NCI-H748 treated with DMSO at 0.1 percent for 48 hours (cell line): ENCODE measurements around the gene TMTC2.

Source experiments
- DNase-seq: peaks from one replicate; lab custom pipeline; 2025; lab: John Stamatoyannopoulos, UW

TMTC2 gene

GRCh38 chr12:82682851-82683261, 3.9 kb upstream of the TMTC2 start:
- no peak for DNase-seq

DNA sequence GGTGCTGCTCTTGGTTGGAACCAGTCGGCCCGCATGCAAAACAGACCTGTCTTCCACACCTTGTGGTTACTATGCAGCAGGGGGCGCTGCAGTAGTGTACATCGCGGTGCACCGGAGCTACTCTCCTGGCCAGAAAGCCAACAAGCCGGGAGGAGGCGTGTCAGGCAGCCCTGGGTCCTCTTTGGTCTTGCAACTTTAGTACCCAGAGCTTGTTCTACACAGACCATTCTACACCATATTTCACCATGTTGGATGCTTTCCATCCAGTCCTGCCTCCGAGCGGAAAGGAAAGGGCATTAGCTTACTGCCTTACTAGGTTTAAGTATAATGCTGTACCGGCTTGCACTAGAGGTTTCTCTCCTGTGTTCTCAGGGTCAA, 927 bp upstream of the TMTC2 start:
- DNase-seq = peak; percentile 92

- peak; percentile 76 for DNase-seq
Observed at GRCh38 chr12:82687021-82688011, 610 bp downstream of the TMTC2 start.

- no peak for DNase-seq
Observed at GRCh38 chr12:82688035-82688501, 1.4 kb downstream of the TMTC2 start.

DNA sequence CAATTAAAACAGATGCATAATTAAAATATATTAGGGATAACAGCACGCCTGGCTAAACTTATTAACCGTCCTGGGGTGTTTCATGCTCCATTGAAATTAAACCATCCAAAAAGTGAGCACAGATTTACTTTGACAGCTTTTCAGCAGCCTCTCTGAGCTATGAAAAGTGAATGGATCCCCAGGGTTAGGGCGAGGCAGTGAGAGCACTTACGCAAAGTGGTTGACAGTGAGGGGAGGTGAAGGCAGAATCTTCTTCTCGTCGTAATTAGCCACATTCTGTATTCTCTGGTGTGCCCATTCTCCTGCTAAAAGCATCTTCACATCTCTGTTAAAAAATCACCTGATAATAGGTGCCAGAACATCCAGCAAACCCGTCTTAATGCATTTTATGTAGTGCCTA, 1.9 kb downstream of the TMTC2 start:
- no peak for DNase-seq

GRCh38 chr12:82690006-82690405, 3.3 kb downstream of the TMTC2 start:
- no peak for DNase-seq

DNA sequence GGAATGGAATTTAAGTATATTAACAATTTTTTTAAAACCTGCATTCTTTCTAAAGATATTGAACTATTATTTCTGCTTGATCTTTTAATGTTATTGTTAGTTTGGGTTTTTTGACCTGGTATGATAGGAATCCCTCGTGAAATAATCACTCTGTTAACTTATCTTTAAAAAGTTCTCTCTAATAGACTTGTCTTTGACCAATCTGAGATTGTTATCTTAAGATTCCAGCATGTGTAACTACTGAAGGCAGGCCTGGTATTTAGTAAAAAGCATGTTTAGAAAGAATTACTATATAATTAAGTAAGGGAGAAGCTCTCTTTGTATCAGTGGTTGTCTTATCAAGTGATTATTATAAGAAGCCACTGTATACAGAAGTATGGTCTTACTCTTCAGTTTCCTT, 4.8 kb downstream of the TMTC2 start:
- DNase-seq = no peak

- no peak for DNase-seq
Observed at GRCh38 chr12:82694276-82694675, 7.6 kb downstream of the TMTC2 start.

- DNase-seq = no peak
Observed at GRCh38 chr12:82694970-82695369, 8.3 kb downstream of the TMTC2 start.

- DNase-seq = no peak
Observed at GRCh38 chr12:82695531-82695930, 8.8 kb downstream of the TMTC2 start.

DNA sequence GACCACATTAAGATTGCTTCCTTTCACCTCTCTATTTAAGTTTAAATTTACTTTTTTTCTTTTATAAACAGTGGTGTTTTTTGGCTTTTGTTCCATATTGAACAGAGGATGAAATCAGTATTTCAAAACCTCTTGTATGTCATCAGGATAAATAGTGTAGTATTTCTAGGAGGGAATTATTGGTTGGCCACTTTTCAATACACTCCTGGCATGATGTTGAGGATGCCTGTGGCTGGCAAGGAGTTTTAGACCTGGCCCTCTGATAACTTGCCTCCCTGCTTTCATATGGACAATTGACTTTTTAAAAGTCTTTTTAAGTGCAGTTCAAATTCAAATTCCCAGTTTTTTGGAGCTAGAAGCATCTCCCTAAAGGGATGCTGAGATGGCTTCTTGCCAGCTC, 9.8 kb downstream of the TMTC2 start:
- no peak for DNase-seq

DNA sequence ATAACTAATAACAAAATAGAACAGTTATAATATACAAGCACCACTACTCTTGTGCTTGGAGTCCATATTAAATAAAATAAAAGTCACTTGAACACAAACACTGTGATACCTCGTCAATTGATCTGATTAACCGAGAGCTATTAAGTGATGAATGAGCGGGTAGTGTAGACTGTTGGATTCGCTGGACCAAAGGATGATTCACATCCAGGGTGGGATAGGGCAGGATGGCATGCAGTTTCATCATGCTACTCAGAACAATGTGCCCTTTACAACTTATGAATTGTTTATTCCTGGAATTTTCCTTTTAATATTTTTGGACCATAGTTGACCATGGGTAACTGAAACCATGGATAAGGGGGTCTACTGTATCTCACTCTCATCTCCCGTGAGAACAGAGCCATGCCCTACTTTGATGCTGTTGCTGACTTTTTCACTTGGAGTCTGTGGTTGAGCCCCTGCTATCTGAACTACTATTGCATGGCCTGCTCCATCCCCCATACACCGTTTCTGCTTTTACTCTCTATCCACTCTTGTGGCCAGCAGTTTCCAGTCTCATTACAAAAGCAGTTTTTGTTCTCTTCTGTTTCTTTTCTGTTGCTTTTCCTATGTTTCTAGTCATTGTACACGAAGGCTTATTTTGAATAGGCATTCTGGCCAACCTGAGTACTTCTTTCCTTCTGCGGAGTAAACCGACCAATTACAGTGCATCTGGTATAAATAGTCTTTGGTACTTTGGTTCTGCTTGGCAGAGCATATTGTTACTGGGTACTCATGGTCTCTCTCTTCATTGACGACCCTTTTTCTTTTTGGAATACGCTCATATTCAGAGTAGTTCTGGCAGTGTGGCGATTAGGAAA, 12.2 kb downstream of the TMTC2 start:
- DNase-seq = no peak

DNA sequence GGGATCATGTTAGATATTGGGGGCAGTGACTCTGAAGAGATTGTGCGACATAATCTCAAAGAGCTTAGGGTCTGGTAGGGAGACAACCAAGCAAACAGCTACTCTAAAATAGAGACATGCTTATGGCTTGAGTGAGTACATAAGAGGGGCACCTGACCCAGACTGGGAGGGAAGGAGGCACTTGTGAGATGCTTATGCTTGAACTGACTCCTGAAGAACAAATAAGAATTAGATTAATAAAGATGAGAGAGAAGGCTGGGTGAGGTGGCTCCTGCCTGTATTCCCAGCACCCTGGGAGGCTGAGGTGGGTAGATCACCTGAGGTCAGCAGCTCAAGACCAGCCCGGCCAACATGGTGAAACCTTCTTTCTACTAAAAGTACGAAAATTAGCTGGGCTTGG, 19.1 kb downstream of the TMTC2 start:
- no peak for DNase-seq

DNA sequence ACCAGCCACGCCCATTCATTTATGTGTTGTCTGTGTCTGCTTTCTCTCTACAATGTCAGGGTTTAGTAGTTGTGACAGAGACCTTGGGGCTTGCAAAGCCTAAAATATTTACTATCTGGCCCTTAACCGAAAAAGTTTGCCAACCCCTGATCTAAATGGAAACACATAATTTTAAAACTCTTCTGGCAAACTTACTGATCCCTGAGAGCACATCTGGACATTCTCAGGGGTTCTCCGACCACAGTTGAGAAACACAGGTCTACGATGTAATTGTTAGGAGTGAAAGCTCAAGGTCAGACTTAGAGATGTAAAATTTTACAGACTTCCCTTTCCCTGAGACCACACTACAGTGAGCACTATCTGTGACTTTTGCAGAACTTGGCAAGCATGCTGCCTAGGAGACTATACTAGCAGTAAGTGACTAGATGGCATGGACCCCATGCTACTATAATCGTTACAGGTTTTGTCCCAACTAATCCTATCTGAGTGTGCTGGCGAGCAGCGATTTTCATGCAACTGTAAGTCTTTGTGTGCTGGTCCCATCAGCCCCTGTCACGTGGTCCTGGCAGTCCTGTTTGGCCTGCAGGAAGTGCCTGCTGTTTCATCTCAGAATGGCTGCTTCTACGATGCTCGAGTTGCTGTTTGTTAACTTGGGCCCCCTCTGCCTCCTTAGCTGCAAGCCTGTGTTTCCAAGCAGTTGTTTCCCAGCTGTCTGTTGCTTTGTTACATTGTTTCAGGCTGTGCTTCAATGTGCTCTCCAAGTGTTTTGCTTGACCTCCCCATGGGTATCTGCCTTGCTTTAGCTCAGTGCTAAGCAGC, 21.6 kb downstream of the TMTC2 start:
- DNase-seq = no peak

- no peak for DNase-seq
Observed at GRCh38 chr12:82709794-82710355, 23.2 kb downstream of the TMTC2 start.

DNA sequence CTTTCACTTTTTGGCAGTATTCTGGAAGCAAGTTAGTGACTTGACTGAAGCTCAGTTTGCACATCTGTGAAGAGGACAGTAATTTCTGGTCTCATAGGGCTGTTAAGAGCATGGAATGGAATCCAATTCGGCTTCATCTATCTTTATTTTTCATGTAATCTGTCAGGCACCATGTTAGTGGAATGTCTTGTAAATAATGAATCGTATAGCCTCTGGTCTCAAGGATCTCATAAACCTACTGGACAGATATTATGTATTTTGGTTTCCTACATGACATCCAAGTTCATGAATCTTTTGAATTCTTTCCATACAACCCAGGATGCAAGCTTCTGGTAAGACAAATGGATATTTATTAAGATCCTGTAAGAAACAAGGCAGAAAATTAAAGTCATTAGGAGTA, 24.0 kb downstream of the TMTC2 start:
- DNase-seq = no peak

- DNase-seq = no peak
Observed at GRCh38 chr12:82714427-82714826, 27.7 kb downstream of the TMTC2 start.

DNA sequence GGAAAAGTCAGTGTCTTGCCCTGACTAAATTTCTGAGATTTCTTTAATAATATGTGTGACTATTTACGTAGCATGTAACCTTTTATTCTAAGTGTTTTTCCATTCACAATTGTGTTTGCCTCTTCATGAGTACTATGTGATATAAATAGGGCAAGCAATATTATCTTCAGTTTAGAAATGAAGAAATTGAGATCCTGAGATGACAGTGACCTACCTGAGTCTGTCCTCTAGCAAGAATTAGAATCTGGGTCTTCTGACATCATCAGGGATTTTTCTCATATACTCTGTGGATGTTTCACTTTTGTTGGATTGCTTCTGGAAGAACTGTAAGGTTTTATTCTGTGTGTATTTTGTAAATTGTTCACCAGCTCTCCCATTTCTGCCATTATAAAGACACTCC, 35.0 kb downstream of the TMTC2 start:
- no peak for DNase-seq

DNA sequence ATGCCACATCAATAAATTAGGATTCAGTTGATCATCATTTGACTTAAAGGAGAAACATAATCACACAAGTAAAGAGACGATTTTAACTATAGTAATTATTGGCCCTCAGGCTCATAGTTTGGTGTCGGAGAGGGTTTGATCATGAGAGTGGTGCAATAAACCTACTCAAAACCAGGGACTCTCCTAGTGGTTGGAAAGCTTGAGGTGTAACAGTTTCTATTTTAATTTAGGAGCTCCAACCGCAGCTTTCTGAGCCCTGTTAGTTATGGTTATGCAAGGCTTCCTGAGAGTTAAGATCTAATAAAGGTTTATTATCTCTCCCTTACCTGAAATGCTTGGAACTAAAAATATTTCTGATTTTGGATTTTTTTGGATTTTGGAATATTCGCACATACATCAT, 36.4 kb downstream of the TMTC2 start:
- DNase-seq = no peak

- DNase-seq = no peak
Observed at GRCh38 chr12:82723891-82724290, 37.2 kb downstream of the TMTC2 start.

GRCh38 chr12:82725741-82726140, 39.0 kb downstream of the TMTC2 start:
- DNase-seq = no peak

DNA sequence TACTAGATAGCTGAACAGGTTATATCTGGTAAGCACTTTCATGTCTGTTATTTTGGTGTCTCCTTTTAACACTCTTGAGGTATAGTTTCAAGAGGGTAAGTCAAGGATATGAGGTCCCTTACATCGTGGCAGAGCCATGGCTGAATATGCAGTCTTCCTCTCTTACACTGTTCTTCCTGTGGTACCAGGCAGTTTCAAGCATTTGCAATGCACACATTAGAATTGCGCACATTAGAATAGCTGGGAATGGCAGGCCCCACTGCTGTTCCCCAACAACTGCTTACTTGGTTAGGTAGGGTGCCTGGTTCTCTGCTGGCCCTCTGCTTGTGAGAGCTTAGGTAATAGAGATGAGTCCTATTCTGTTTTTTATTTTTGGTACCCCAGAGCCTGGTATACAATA, 41.2 kb downstream of the TMTC2 start:
- DNase-seq = no peak
